Activated CD8-positive, alpha-beta memory T cell treated with anti-CD3 and anti-CD28 coated beads for 24 hours (primary cell): ENCODE data around the gene RCL1.
"Not testable (repeated sequence)": the region's sequence is repeated elsewhere in the genome, so short reads cannot be mapped to it uniquely, and the experiment has no call there.

Experiments used
- DNase-seq: peaks from one replicate; pipeline ENCODE4 v3.0.0-alpha.2; 2020

RCL1 gene

GRCh38 chr9:4784403-4784802 is 8.3 kb upstream of the RCL1 start:
- DNase-seq: no peak

GRCh38 chr9:4786599-4786998 is 6.1 kb upstream of the RCL1 start:
- DNase-seq: no peak

- DNase-seq: no peak
Observed at GRCh38 chr9:4787876-4788275, 4.9 kb upstream of the RCL1 start.

- DNase-seq: no peak
Observed at GRCh38 chr9:4788703-4789102, 4.0 kb upstream of the RCL1 start.

GRCh38 chr9:4792054-4792571 is 631 bp upstream of the RCL1 start:
- DNase-seq: no peak

- DNase-seq: no peak
Observed at GRCh38 chr9:4793459-4794395, 983 bp downstream of the RCL1 start.

GRCh38 chr9:4794691-4795090 is 1.9 kb downstream of the RCL1 start:
- no peak for DNase-seq

GRCh38 chr9:4795108-4795507 is 2.4 kb downstream of the RCL1 start:
- not testable (repeated sequence) for DNase-seq

GRCh38 chr9:4796530-4796929 is 3.8 kb downstream of the RCL1 start:
- DNase-seq: no peak

- no peak for DNase-seq
Observed at GRCh38 chr9:4796988-4797853, 4.5 kb downstream of the RCL1 start.

- DNase-seq: no peak
Observed at GRCh38 chr9:4797854-4798150, 5.1 kb downstream of the RCL1 start.

- no peak for DNase-seq
Observed at GRCh38 chr9:4798281-4799032, 5.7 kb downstream of the RCL1 start.

GRCh38 chr9:4799033-4799430 is 6.3 kb downstream of the RCL1 start:
- no peak for DNase-seq

GRCh38 chr9:4799775-4800174 is 7.0 kb downstream of the RCL1 start:
- no peak for DNase-seq

- DNase-seq: no peak
Observed at GRCh38 chr9:4801156-4801555, 8.4 kb downstream of the RCL1 start.

GRCh38 chr9:4803670-4804530 is 11.2 kb downstream of the RCL1 start:
- DNase-seq: no peak

GRCh38 chr9:4804531-4805016 is 11.8 kb downstream of the RCL1 start:
- DNase-seq: no peak

GRCh38 chr9:4805191-4805918 is 12.6 kb downstream of the RCL1 start:
- no peak for DNase-seq

GRCh38 chr9:4810565-4810964 is 17.8 kb downstream of the RCL1 start:
- DNase-seq: no peak

GRCh38 chr9:4811824-4812223 is 19.1 kb downstream of the RCL1 start:
- DNase-seq: no peak

GRCh38 chr9:4812858-4813257 is 20.1 kb downstream of the RCL1 start:
- DNase-seq: no peak
